ENCODE data around the gene RALGPS1.

DNA sequence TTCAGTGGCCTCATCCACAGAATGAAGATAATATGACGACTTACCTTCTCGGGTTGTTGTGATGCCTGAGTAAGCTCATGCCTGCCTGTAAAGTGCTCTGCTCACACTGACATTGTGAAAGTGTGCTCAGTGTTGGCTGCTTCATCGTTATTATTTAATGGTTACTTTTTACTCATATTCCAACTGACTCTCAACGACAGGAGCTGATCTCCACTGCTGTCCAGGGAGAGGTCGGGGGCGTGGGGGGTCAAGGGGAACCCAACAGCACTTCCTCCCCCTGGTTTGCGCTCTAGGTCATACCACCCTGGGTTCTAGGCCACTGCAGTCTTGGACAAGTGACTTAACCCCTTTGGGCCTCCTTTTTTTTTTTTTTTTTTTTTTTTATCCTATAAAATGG, 260.7 kb downstream of the RALGPS1 start:
- TF ChIP-seq, protein P1, sequence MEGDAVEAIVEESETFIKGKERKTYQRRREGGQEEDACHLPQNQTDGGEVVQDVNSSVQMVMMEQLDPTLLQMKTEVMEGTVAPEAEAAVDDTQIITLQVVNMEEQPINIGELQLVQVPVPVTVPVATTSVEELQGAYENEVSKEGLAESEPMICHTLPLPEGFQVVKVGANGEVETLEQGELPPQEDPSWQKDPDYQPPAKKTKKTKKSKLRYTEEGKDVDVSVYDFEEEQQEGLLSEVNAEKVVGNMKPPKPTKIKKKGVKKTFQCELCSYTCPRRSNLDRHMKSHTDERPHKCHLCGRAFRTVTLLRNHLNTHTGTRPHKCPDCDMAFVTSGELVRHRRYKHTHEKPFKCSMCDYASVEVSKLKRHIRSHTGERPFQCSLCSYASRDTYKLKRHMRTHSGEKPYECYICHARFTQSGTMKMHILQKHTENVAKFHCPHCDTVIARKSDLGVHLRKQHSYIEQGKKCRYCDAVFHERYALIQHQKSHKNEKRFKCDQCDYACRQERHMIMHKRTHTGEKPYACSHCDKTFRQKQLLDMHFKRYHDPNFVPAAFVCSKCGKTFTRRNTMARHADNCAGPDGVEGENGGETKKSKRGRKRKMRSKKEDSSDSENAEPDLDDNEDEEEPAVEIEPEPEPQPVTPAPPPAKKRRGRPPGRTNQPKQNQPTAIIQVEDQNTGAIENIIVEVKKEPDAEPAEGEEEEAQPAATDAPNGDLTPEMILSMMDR (conservative IDR thresholded peaks at IDR 0.05 in 1 of 2, IDR thresholded peaks at IDR 0.05 in 1 of 2; ENCODE audit: low read depth in 1 of 2, low read length in 2 of 2): no peak
- no peak for TF ChIP-seq EZH2 (IDR thresholded peaks at IDR 0.05; ENCODE audit: low read length, missing control alignments)

All from fibroblast of lung (primary cell).